AG04449 (cell line): ENCODE measurements around the gene SETBP1.

Experiments
- CTCF ChIA-PET: fragments of 350-600 bp; formaldehyde crosslinking; extraction: SDS; loops from one replicate; lab custom pipeline; 2021; ENCODE audit warnings: antibody characterized with exemption; lab: Yijun Ruan, JAX
- POLR2A ChIA-PET: fragments of 400-600, 350-600 bp; formaldehyde crosslinking; extraction: SDS; loops from one replicate; lab custom pipeline; 2020; ENCODE audit warnings: antibody characterized with exemption, inconsistent platforms; lab: Yijun Ruan, JAX
- DNase-seq: peaks from one replicate; pipeline ENCODE4 v3.0.0-alpha.2; 2010; ENCODE audit warnings: low read depth, low spot score
- H3K4me3 ChIP-seq: 2 replicates; pipeline ENCODE4 v1.5.1; 2011; ENCODE audit warnings: low read depth, mild to moderate bottlenecking, control low read depth, low read length
- CTCF ChIP-seq: IDR thresholded peaks from one replicate; pipeline ENCODE4 v1.5.1; 2011; ENCODE audit warnings: mild to moderate bottlenecking, moderate library complexity, low read length, control low read depth, inconsistent platforms; ENCODE audit not compliant: insufficient read depth; ENCODE audit errors: missing control alignments

Gene SETBP1

GRCh38 chr18:44815108-44815507 lies 134.4 kb downstream of the SETBP1 start:
- TF ChIP-seq CTCF = no peak
- no peak for DNase-seq
- ChIA-PET CTCF (interaction anchor here (1.0 kb wide), 1 partner anchor 12 kb away, joined by 4 read pairs; no protein-coding TSS in a partner anchor), POLR2A (no interaction called here)
- no peak overlapping the region for H3K4me3 ChIP-seq

- POLR2A ChIA-PET = no interaction called here
- CTCF ChIA-PET = interaction anchor here (1.0 kb wide), 1 partner anchor 11 kb away, joined by 4 read pairs; no protein-coding TSS in a partner anchor
- DNase-seq = no peak
- H3K4me3 ChIP-seq = no peak overlapping the region
- TF ChIP-seq CTCF = no peak
Measured at GRCh38 chr18:44816050-44816449, 135.4 kb downstream of the SETBP1 start.

GRCh38 chr18:44816477-44816876 lies 135.8 kb downstream of the SETBP1 start:
- TF ChIP-seq CTCF = no peak
- CTCF ChIA-PET = no interaction called here

GRCh38 chr18:44817831-44818473 lies 137.3 kb downstream of the SETBP1 start:
- no peak for TF ChIP-seq CTCF
- CTCF ChIA-PET = no interaction called here
- POLR2A ChIA-PET = no interaction called here
- H3K4me3 ChIP-seq = no peak overlapping the region
- DNase-seq = no peak

More at GRCh38 chr18:44816477-44816876, 135.8 kb downstream of the SETBP1 start:
- DNase-seq = no peak
- no peak overlapping the region for H3K4me3 ChIP-seq
- POLR2A ChIA-PET = interaction anchor here (0.7 kb wide), 1 partner anchor 351 kb away, joined by 4 read pairs; no protein-coding TSS in a partner anchor

- DNase-seq = no peak
- no peak for TF ChIP-seq CTCF
- POLR2A ChIA-PET = no interaction called here
- no peak overlapping the region for H3K4me3 ChIP-seq
- CTCF ChIA-PET = no interaction called here
Measured at GRCh38 chr18:44818668-44819403, 138.1 kb downstream of the SETBP1 start.

GRCh38 chr18:44819944-44820510 lies 139.3 kb downstream of the SETBP1 start:
- no peak for TF ChIP-seq CTCF
- H3K4me3 ChIP-seq = no peak overlapping the region
- ChIA-PET POLR2A (no interaction called here), CTCF (no interaction called here)
- DNase-seq = no peak
